SKM-1 (cell line): ENCODE results near the gene TUBB8.
"Not testable (repeated sequence)": the region's sequence is repeated elsewhere in the genome, so short reads cannot be mapped to it uniquely, and the experiment has no call there.

Experiments used
- DNase-seq: peaks from one replicate; lab custom pipeline; 2025; ENCODE audit not compliant: unreplicated experiment; lab: John Stamatoyannopoulos, UW

TUBB8 gene

GRCh38 chr10:48996-49395 is at the start of gene TUBB8:
Gene TUBB8, minus strand, starts transcription at chr10:49296. Its CDS starts 58 bp downstream, at chr10:49238.
- no peak for DNase-seq

GRCh38 chr10:96466-96865 is 47.4 kb upstream of the TUBB8 start:
- DNase-seq = no peak

DNA sequence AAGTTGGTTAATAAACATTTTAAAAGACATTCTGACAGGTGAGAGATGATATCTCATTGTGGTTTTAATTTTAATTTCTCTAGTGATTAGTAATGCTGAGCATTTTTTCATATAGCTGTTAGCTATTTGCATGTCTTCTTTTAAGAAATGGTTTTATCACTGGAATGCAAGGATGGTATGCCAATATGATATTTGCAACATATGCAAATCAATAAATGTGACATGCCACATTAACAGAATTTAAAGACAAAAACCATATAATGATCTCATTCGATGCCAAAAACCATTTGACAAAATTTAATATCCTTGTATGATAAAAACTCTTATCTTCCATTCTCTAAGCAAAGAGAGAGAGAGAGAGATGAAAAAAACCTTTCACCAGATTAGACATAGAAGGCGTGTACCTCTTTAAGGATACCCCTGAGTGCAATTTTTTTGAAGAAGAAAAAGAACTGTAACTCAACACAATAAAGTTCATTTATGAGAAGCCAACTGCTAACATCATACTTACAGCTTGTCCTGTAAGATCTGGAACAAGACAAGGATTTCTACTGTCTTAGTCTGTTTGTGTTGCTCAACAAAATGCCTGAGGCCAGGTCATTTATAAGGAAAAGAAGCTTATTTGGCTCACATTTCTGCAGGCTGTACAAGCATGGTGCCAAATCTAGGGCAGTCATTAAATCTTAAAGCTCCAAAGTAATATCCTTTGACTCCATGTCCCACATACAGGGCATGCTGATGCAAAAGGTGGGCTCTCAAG is 46.4 kb upstream of the TUBB8 start:
- DNase-seq = no peak

DNA sequence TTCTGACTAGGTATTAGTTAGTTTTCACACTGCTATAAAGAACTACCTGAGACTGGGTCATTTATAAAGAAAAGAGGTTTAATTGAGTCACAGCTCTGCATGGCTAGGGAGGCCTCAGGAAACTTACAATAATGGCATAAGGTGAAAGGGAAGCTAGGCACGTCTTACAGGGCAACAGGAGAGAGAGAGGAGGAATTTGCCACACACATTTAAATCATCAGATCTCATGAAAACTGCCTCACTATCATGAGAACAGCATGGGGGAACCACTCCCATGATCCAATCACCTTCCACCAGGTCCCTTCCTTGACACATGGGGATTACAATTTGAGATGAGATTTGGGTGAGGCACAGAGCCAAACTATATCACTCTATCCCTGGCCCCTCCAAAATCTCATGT is 45.5 kb upstream of the TUBB8 start:
- no peak for DNase-seq

DNA sequence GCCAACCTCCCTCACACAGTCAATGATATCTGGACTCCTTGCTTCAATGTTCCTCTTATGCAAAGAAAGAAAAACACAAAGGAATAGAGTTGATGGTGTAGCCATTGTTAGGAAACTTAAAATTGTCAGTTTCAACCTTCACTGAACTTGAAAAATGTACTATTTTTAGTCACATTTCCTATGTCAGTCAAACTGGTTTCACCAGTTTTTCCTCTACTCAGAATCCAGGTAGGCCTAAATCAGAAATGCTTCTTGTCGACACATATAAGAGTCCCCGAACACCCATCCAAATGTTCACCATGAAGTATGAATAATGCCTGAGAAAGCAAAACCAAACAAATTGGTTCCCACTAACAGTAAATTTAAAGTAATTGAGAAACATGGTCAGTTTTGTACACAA is 43.8 kb upstream of the TUBB8 start:
- DNase-seq = no peak

DNA sequence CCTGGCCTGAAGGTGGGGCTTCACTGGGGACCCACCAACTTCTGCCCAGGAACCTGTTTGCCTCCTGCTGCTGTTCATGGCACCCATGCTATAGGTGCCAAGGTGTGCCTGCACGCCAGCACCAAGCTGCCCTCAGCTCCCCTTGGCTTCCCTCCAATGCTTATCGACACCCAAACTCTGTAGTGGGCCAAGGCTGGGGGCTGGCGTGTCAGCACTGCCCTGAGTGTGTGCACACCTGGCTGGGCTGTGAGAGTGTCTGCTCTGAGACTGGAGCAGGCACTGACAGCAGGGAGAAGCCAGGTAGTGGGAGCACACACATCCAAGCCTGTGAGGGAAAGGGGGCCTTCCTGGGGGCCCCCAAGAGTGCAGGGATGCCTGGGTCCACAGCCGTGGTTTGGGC is 43.1 kb upstream of the TUBB8 start:
- DNase-seq = no peak

DNA sequence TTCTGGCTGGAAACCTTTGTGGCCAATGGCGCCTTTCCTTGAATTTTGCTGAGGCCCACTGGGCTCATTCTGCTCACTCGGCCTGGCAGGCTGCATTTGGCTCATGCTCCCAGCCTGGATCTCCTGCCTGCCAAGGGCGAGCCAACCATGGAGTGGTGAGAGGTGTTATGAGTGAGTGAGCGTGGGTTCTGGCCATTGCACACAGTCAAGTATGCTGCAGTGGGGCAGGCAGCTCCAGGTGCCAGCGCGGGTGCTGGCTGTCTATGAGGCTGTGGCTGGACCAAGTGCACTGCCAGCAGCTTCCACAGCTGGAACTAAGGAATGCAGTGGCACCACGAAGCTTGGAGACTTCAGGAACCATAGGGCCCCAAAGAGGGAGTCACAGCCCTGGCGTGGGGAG is 42.2 kb upstream of the TUBB8 start:
- DNase-seq = no peak

DNA sequence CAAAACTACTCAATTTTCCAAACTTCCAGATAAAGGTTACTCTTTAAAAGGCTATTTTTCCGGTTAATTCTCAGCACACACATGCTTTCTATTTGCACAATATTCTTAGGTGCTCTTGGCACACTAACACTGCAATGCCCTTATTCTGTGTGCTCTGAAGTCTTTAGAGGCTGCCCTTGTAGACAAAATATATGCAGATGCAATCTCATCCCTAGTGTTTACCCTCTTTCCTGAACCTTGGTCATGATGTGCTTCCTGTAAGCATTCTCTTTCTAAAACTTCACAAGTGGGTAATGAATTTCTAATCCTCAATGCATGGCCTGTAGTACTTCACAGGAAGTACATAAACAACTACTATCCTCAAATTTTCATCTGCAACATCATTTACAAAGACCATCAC is 41.1 kb upstream of the TUBB8 start:
- DNase-seq = no peak

DNA sequence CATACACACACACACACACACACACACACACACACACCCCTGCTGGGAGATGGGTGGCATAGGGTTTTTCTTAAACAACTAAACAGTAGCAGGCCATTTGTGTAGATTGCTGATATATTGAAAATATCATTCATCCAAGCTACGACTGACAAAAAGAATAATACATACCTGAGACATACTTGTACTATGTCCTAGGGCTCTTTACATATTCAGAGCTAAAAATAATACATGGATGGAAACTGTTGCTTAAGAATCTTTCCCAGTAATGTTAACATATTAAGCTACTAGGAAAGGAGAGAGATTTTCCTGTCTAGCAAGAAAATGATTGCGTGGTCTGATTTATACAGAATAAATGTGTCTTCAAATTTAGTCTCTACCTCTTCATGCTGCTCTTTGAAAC is 40.2 kb upstream of the TUBB8 start:
- no peak for DNase-seq

- DNase-seq = no peak
Observed at GRCh38 chr10:88253-88652, 39.2 kb upstream of the TUBB8 start.

- no peak for DNase-seq
Observed at GRCh38 chr10:87177-88080, 38.3 kb upstream of the TUBB8 start.

- DNase-seq = no peak
Observed at GRCh38 chr10:86031-86430, 36.9 kb upstream of the TUBB8 start.

DNA sequence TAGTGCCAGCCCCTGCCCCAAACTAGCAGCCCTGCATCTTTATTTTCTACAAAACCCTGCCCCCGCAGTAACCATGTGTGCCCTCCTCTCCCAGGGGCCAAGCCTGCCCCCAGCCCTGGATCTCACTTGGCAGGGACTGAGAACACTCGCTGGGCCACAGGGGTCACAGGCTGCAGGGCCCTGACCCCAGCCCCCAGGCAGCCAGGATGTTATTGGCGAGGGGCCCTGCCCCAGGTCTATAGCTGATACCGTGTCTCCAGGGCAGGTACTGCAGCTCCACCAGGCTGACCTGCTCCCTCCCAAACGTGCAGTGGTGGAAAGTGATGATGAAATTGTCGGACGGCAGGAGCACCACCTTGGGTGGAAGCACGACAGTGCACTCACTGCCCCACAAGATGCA is 35.9 kb upstream of the TUBB8 start:
- DNase-seq = no peak

- no peak for DNase-seq
Observed at GRCh38 chr10:83930-84530, 34.9 kb upstream of the TUBB8 start.

DNA sequence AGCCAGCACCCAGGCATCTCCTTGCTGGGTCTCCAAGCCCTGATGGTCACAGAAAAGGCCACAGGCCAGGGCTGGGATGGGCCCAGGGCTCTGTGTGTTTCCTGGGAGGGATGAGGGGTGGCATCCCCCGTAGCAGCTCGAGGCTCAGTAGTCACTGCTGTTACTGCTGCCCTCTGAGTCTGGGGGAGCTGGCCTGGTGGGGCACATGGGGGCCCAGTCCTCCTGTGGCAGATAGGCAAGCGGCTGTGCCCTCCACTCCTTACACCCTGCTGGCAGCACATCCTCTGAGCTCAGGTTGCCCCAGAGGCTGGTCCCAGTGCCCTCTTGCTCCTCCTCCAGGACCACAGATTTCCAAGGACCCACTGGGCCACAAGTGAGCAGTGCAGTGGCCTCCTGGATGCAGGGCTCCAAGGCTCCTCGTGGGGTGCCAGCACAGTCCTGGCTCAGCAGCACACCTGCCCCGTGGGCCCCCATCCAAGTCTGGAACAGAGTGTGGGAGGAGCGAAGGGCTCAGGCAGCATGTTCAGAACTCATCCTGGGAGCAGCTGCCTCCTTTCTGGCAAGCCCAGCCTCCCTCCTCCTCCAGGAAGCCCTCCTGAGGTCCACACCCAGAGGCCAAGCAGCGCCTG is 31.5 kb upstream of the TUBB8 start:
- DNase-seq = no peak

- DNase-seq = no peak
Observed at GRCh38 chr10:79532-80215, 30.6 kb upstream of the TUBB8 start.

DNA sequence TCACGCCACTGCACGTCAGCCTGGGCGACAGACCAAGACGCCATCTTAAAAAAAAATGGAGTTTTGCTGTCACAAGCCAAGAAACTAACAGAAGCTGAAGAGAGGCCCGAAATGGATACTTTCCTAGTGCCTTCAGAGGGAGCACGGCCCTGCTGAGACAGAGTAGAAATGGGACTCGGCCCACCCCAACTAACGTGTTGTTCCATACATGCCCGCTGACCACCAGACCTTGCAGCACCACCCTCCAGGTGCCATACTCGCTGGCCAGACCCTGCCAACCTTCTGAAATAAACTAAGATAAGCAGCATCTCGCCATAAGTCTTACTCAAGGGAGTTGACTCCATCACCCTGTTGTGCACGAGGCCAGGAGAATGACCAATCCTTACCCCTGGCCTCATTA is 29.5 kb upstream of the TUBB8 start:
- no peak for DNase-seq

DNA sequence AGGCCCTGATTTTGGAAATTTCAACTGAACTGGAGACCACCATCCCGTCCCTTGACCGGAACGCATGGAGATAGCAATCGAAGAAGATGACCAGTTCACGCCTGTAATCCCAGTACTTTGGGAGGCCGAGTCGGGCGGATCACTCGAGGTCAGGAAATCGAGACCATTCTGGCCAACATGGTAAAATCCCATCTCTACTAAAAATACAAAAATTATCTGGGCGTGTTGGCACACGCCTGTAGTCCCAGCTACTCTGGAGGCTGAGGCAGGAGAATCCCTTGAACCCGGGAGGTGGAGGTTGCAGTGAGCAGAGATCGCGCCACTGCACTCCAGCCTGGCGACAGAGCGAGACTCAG is 25.1 kb upstream of the TUBB8 start:
- DNase-seq = not testable (repeated sequence)

- not testable (repeated sequence) for DNase-seq
Observed at GRCh38 chr10:73543-74265, 24.6 kb upstream of the TUBB8 start.

DNA sequence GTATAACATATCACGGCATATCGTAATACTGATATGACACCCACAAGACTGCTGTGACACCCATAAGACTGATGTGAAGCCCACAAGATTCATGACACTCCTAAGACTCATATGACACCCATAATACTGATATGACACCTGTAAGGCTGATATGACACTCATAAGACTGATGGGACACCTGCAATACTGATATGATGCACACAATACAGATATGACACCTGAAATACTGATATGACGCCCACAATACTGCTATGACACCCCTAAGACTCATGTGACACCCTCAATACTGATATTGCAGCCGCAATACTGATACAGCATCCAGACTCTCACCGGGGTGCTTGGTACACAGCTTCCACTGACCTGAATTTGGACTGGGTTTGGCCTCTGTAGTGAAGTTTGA is 19.1 kb upstream of the TUBB8 start:
- not testable (repeated sequence) for DNase-seq
